ENCODE measurements around the gene ATP6V1G2.

ATP6V1G2 gene

GRCh38 chr6:31573239-31574105, 27.1 kb upstream of the ATP6V1G2 start:
- TF ChIP-seq CTCF (conservative IDR thresholded peaks at IDR 0.05) = no peak

GRCh38 chr6:31572041-31572911, 25.9 kb upstream of the ATP6V1G2 start, which contains the start of gene LTA:
Gene LTA, plus strand, starts transcription at chr6:31572289. Its CDS starts 454 bp downstream, at chr6:31572743.
- no peak within 1 kb of the TSS for H3K27ac ChIP-seq

More at GRCh38 chr6:31573239-31574105, 27.1 kb upstream of the ATP6V1G2 start:
- H3K27ac ChIP-seq = no peak overlapping the region

DNA sequence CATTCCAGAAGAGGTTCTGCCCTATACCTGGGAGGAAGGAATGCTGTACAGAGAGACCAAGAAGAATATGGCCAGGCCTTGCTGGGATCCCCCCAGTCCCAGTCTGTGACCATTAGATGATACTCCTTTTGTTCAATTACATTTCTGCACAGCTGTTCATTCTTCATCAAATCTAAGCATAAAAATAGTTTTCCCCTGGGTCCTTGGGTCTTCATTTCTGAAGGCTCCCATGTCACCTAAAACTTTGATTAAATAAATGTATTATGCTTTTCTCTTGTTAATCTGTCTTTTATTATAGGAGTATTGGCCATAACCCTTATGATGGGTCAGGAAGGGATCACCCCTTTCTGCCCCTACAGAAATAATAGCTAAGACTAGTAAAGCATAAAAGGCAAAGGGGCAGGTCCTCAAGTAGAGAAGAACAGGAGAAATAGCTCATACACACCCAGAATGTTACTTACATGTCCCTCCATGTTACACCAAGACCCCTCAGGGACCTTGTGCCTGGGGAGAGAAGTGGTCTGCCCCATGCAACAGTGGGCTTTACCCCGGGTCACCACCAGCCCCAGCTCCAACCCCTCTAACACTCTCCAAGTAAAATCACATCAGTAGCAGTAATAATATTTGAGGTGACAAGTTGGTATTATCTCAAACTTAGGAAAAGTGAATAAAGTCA, 23.6 kb upstream of the ATP6V1G2 start:
- no peak overlapping the region for H3K27ac ChIP-seq
- no peak for TF ChIP-seq CTCF (conservative IDR thresholded peaks at IDR 0.05)

More at GRCh38 chr6:31572041-31572911, 25.9 kb upstream of the ATP6V1G2 start, which contains the start of gene LTA:
- TF ChIP-seq CTCF (conservative IDR thresholded peaks at IDR 0.05) = no peak

DNA sequence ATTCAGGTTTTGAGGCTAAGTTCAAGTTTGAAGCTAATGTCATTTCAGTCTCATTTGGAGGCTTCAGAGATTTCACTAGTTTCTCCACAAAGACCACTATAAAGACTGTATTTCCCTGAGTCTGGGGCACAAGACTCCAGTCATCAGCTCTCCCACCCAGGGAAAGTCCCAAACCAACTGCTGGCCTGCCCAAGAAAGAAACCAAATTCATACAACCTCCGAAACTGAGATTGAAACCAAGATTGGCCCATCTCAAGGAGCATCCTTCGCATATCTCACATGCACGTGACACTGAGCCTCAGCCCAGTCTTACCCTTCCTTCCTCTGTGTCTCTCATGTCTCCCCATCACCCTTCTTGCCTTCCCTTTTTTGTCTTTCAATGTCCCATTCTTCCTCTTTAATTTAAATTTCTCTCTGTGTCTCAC, 22.1 kb upstream of the ATP6V1G2 start:
- no peak for TF ChIP-seq CTCF (conservative IDR thresholded peaks at IDR 0.05)
- no peak overlapping the region for H3K27ac ChIP-seq

DNA sequence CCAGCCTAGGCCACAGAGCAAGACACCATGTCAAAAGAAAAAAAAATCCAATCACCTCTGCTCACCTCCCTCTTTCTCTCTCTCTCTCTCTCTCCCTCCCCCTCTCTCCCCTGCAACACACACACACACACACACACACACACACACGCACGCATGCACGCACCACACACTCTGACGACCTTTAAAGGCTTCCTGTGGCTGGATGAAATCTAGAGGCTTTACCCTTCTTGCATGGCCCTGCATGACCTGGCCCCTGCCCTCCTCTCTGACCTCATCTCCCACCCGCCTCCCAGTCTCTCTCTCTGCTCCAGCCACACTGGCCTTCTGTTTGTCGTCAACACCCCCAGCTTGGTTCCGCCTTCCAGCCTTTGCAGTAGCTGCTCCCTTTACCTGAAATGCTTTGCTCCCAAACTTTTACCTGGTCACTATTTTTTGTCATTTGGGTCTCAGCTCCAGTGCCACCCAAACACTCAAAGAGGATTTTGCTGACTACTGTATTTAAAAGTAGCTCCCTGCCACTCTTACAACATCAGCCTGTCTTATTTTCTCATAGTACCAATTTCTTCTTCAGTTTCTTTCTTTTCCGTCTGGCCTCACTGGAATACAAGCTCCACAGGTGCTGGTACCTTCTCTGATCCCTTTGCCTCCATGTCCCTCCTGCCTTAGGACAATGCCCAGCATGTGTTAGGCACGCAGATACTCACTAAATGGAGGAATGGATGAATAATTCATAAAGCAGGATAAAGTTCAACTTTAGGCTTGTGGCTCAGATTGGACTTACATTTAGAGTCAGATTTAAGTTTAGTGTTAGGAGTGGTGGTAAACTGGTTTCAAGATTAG, 21.3 kb upstream of the ATP6V1G2 start:
- H3K27ac ChIP-seq = no peak overlapping the region
- no peak for TF ChIP-seq CTCF (conservative IDR thresholded peaks at IDR 0.05)

DNA sequence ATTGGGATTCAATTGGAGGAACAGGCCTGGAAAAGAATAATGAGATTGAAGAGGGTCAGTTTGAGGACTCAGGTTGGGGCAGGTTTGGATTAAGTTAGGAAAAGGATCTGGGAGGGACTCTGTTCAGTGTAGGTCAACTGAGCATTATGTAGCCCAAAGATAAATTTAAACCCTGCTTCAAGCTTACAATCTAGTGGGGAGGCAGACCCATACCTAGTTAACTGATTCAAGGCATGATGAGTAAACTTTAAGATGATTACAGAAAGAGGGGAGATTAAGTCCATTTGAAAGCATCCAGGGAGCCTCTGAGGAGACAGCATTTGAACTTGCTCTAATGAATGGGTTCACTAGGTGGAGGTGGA, 14.3 kb upstream of the ATP6V1G2 start:
- no peak for TF ChIP-seq CTCF (conservative IDR thresholded peaks at IDR 0.05)
- H3K27ac ChIP-seq = no peak overlapping the region

All from VCaP (cell line).